ACC112 (cell line): Measurements from ENCODE around the gene LENG8.
A peak's percentile ranks its signal among the peaks of the same experiment; 100 is the strongest.

Experiments used
- H2AFZ ChIP-seq: fragments of 200-600 bp; sonication (generic); one replicate; pipeline ENCODE4 v1.6.0; 2017; ENCODE audit warnings: antibody characterized with exemption, low read length; ENCODE audit not compliant: unreplicated experiment
- H3K27ac ChIP-seq: fragments of 200-600 bp; sonication (generic); 2 replicates; pipeline ENCODE4 v1.5.1; 2014; ENCODE audit warnings: low read depth, mild to moderate bottlenecking, antibody characterized with exemption, low read length, moderate library complexity
- H3K27me3 ChIP-seq: fragments of 200-600 bp; sonication (generic); 2 replicates; pipeline ENCODE4 v1.6.1; 2014; ENCODE audit warnings: mild to moderate bottlenecking, antibody characterized with exemption, low read length, moderate library complexity, mixed read lengths; ENCODE audit not compliant: insufficient read depth
- H3K36me3 ChIP-seq: fragments of 200-600 bp; sonication (generic); 2 replicates; pipeline ENCODE4 v1.6.1; 2016; ENCODE audit warnings: mild to moderate bottlenecking, antibody characterized with exemption, low read length, moderate library complexity, mixed read lengths; ENCODE audit not compliant: insufficient read depth
- H3K4me1 ChIP-seq: fragments of 200-600 bp; sonication (generic); one replicate; pipeline ENCODE4 v1.6.1; 2016; ENCODE audit warnings: low read length, mixed read lengths; ENCODE audit not compliant: insufficient read depth, unreplicated experiment, control insufficient read depth
- H3K4me3 ChIP-seq: fragments of 200-600 bp; sonication (generic); 2 replicates; pipeline ENCODE4 v1.5.1; 2014; ENCODE audit warnings: mild to moderate bottlenecking, low read depth, low read length
- H3K79me2 ChIP-seq: fragments of 200-600 bp; sonication (generic); one replicate; pipeline ENCODE4 v1.6.0; 2016; ENCODE audit warnings: low read length; ENCODE audit not compliant: control insufficient read depth, unreplicated experiment, insufficient read depth

The LENG8 gene

GRCh38 chr19:54448774-54449700, at the start of gene LENG8:
Gene LENG8 (plus strand): TSS chr19:54449199. CDS start chr19:54451345, 2,146 bp downstream.
- Histone ChIP-seq H3K4me3 (peak within 1 kb of the TSS; percentile 98), H3K27ac (peak within 1 kb of the TSS; percentile 93), H3K4me1 (peaks cover 18% of the 10 kb centered on the region), H3K36me3 (peaks cover 9% of the 10 kb centered on the region; the same call in 1 of the 2 replicates), H3K27me3 (no peaks in the 10 kb centered on the region), H2AFZ (peak within 1 kb of the TSS; percentile 13), H3K79me2 (peaks cover 64% of the 10 kb centered on the region)

- Histone ChIP-seq H3K27me3 (no peaks in the 10 kb centered on the region; the same call in 1 of the 2 replicates), H3K27ac (no peak overlapping the region), H3K36me3 (no peaks in the 10 kb centered on the region), H3K4me1 (no peaks in the 10 kb centered on the region), H3K4me3 (no peak overlapping the region), H2AFZ (no peak overlapping the region), H3K79me2 (no peaks in the 10 kb centered on the region)
Observed at GRCh38 chr19:54400913-54401312, 48.1 kb upstream of the LENG8 start.

GRCh38 chr19:54403054-54403453, 45.9 kb upstream of the LENG8 start:
- no peak overlapping the region for H2AFZ ChIP-seq
- no peaks in the 10 kb centered on the region; the same call in 1 of the 2 replicates for H3K27me3 ChIP-seq
- no peak overlapping the region for H3K4me3 ChIP-seq
- no peak overlapping the region for H3K27ac ChIP-seq
- H3K36me3 ChIP-seq: no peaks in the 10 kb centered on the region
- no peaks in the 10 kb centered on the region for H3K4me1 ChIP-seq
- no peaks in the 10 kb centered on the region for H3K79me2 ChIP-seq

GRCh38 chr19:54405628-54406027, 43.4 kb upstream of the LENG8 start:
- H3K27ac ChIP-seq: no peak overlapping the region
- H3K79me2 ChIP-seq: no peaks in the 10 kb centered on the region
- H3K27me3 ChIP-seq: peaks cover 6% of the 10 kb centered on the region; the same call in 1 of the 2 replicates
- no peaks in the 10 kb centered on the region for H3K36me3 ChIP-seq
- H2AFZ ChIP-seq: no peak overlapping the region
- no peak overlapping the region for H3K4me3 ChIP-seq
- no peaks in the 10 kb centered on the region for H3K4me1 ChIP-seq

GRCh38 chr19:54407780-54408179, 41.2 kb upstream of the LENG8 start:
- Histone ChIP-seq H3K4me1 (no peaks in the 10 kb centered on the region), H3K4me3 (no peak overlapping the region), H2AFZ (no peak overlapping the region), H3K36me3 (no peaks in the 10 kb centered on the region), H3K79me2 (no peaks in the 10 kb centered on the region), H3K27ac (no peak overlapping the region), H3K27me3 (peaks cover 9% of the 10 kb centered on the region; the same call in 1 of the 2 replicates)

GRCh38 chr19:54408456-54409026, 40.5 kb upstream of the LENG8 start:
- H2AFZ ChIP-seq: no peak overlapping the region
- no peaks in the 10 kb centered on the region for H3K79me2 ChIP-seq
- H3K4me1 ChIP-seq: no peaks in the 10 kb centered on the region
- H3K27ac ChIP-seq: no peak overlapping the region
- H3K4me3 ChIP-seq: no peak overlapping the region
- no peaks in the 10 kb centered on the region for H3K36me3 ChIP-seq
- H3K27me3 ChIP-seq: peaks cover 9% of the 10 kb centered on the region; the same call in 1 of the 2 replicates

- H3K36me3 ChIP-seq: no peaks in the 10 kb centered on the region
- H2AFZ ChIP-seq: no peak overlapping the region
- H3K79me2 ChIP-seq: no peaks in the 10 kb centered on the region
- H3K4me3 ChIP-seq: no peak overlapping the region
- H3K4me1 ChIP-seq: no peaks in the 10 kb centered on the region
- no peak overlapping the region for H3K27ac ChIP-seq
- H3K27me3 ChIP-seq: peaks cover 26% of the 10 kb centered on the region
Observed at GRCh38 chr19:54411033-54411432, 38.0 kb upstream of the LENG8 start.

GRCh38 chr19:54412877-54413276, 36.1 kb upstream of the LENG8 start:
- H3K36me3 ChIP-seq: no peaks in the 10 kb centered on the region
- peaks cover 45% of the 10 kb centered on the region for H3K27me3 ChIP-seq
- H3K4me1 ChIP-seq: no peaks in the 10 kb centered on the region
- no peak overlapping the region for H3K4me3 ChIP-seq
- H3K79me2 ChIP-seq: no peaks in the 10 kb centered on the region
- H2AFZ ChIP-seq: no peak overlapping the region
- H3K27ac ChIP-seq: no peak overlapping the region

GRCh38 chr19:54414156-54414555, 34.8 kb upstream of the LENG8 start:
- no peaks in the 10 kb centered on the region for H3K36me3 ChIP-seq
- no peaks in the 10 kb centered on the region for H3K4me1 ChIP-seq
- peaks cover 46% of the 10 kb centered on the region for H3K27me3 ChIP-seq
- H3K79me2 ChIP-seq: no peaks in the 10 kb centered on the region
- no peak overlapping the region for H3K4me3 ChIP-seq
- no peak overlapping the region for H3K27ac ChIP-seq
- no peak overlapping the region for H2AFZ ChIP-seq

GRCh38 chr19:54415208-54415900, 33.6 kb upstream of the LENG8 start, which contains the start of gene TTYH1:
Gene TTYH1 (plus strand): TSS chr19:54415464. CDS start chr19:54415553, 89 bp downstream.
- no peak within 1 kb of the TSS for H2AFZ ChIP-seq
- H3K36me3 ChIP-seq: no peaks in the 10 kb centered on the region
- peaks cover 43% of the 10 kb centered on the region for H3K27me3 ChIP-seq
- H3K4me3 ChIP-seq: no peak within 1 kb of the TSS
- H3K4me1 ChIP-seq: no peaks in the 10 kb centered on the region
- no peaks in the 10 kb centered on the region for H3K79me2 ChIP-seq
- H3K27ac ChIP-seq: no peak within 1 kb of the TSS
